Activated naive CD8-positive, alpha-beta T cell treated with anti-CD3 and anti-CD28 coated beads for 36 hours (primary cell): ENCODE data around the gene WWOX. TPM values are rescaled to one million over a fixed set of nuclear protein-coding genes. Genes with fewer than 3 reads are reported as not detected.

Source experiments
- DNase-seq: peaks from one replicate; pipeline ENCODE4 v3.0.0; 2021
- H3K27ac Mint-ChIP-seq: one replicate; pipeline ENCODE4 v1.8.0; 2022; ENCODE audit warnings: mild to moderate bottlenecking, moderate library complexity, mixed read lengths
- H3K27me3 Mint-ChIP-seq: one replicate; pipeline ENCODE4 v1.8.0; 2022; ENCODE audit warnings: mild to moderate bottlenecking, mixed read lengths
- H3K36me3 Mint-ChIP-seq: one replicate; pipeline ENCODE4 v1.8.0; 2021; ENCODE audit warnings: mild to moderate bottlenecking, mixed read lengths
- H3K4me1 Mint-ChIP-seq: one replicate; pipeline ENCODE4 v1.8.0; 2021; ENCODE audit warnings: mixed read lengths
- H3K4me3 Mint-ChIP-seq: one replicate; pipeline ENCODE4 v1.8.0; 2022; ENCODE audit warnings: mild to moderate bottlenecking, moderate library complexity, mixed read lengths
- H3K9me3 Mint-ChIP-seq: one replicate; pipeline ENCODE4 v1.8.0; 2022; ENCODE audit warnings: mixed read lengths
- total RNA-seq, 2 experiments: library from RNA; stranded (reverse); gene quantifications; one replicate each; pipeline ENCODE4 v1.2.3, GENCODE V29; 2021

WWOX gene
- total RNA-seq, 2 experiments from 2014 or later, result 20.0 to 23.9 TPM

- Mint-ChIP-seq H3K4me3 (no peak overlapping the region), H3K27ac (no peak overlapping the region), H3K4me1 (no peaks in the 10 kb centered on the region), H3K36me3 (no peaks in the 10 kb centered on the region), H3K9me3 (no peaks in the 10 kb centered on the region), H3K27me3 (no peaks in the 10 kb centered on the region)
- no peak for DNase-seq
Measured at GRCh38 chr16:78660795-78661194, 561.3 kb downstream of the WWOX start.

- Mint-ChIP-seq H3K36me3 (no peaks in the 10 kb centered on the region), H3K27ac (no peak overlapping the region), H3K9me3 (no peaks in the 10 kb centered on the region), H3K27me3 (no peaks in the 10 kb centered on the region), H3K4me1 (no peaks in the 10 kb centered on the region), H3K4me3 (no peak overlapping the region)
- no peak for DNase-seq
Measured at GRCh38 chr16:78663690-78664089, 564.2 kb downstream of the WWOX start.

GRCh38 chr16:78664811-78665772 is 565.6 kb downstream of the WWOX start:
- H3K27ac Mint-ChIP-seq, result no peak overlapping the region
- H3K27me3 Mint-ChIP-seq, result no peaks in the 10 kb centered on the region
- no peaks in the 10 kb centered on the region for H3K9me3 Mint-ChIP-seq
- H3K36me3 Mint-ChIP-seq, result no peaks in the 10 kb centered on the region
- H3K4me3 Mint-ChIP-seq, result no peak overlapping the region
- H3K4me1 Mint-ChIP-seq, result no peaks in the 10 kb centered on the region
- DNase-seq, result no peak

- no peak overlapping the region for H3K4me3 Mint-ChIP-seq
- no peaks in the 10 kb centered on the region for H3K4me1 Mint-ChIP-seq
- H3K36me3 Mint-ChIP-seq, result no peaks in the 10 kb centered on the region
- H3K27me3 Mint-ChIP-seq, result no peaks in the 10 kb centered on the region
- H3K9me3 Mint-ChIP-seq, result no peaks in the 10 kb centered on the region
- DNase-seq, result no peak
- no peak overlapping the region for H3K27ac Mint-ChIP-seq
Measured at GRCh38 chr16:78666318-78666717, 566.9 kb downstream of the WWOX start.

- DNase-seq, result no peak
- H3K27ac Mint-ChIP-seq, result no peak overlapping the region
- H3K36me3 Mint-ChIP-seq, result no peaks in the 10 kb centered on the region
- H3K4me1 Mint-ChIP-seq, result no peaks in the 10 kb centered on the region
- H3K27me3 Mint-ChIP-seq, result no peaks in the 10 kb centered on the region
- no peak overlapping the region for H3K4me3 Mint-ChIP-seq
- no peaks in the 10 kb centered on the region for H3K9me3 Mint-ChIP-seq
Measured at GRCh38 chr16:78667675-78668074, 568.2 kb downstream of the WWOX start.

- H3K27me3 Mint-ChIP-seq, result no peaks in the 10 kb centered on the region
- H3K4me3 Mint-ChIP-seq, result no peak overlapping the region
- no peak for DNase-seq
- H3K4me1 Mint-ChIP-seq, result no peaks in the 10 kb centered on the region
- H3K27ac Mint-ChIP-seq, result no peak overlapping the region
- H3K9me3 Mint-ChIP-seq, result no peaks in the 10 kb centered on the region
- no peaks in the 10 kb centered on the region for H3K36me3 Mint-ChIP-seq
Measured at GRCh38 chr16:78668393-78668792, 568.9 kb downstream of the WWOX start.

- H3K4me1 Mint-ChIP-seq, result no peaks in the 10 kb centered on the region
- H3K36me3 Mint-ChIP-seq, result no peaks in the 10 kb centered on the region
- H3K27me3 Mint-ChIP-seq, result no peaks in the 10 kb centered on the region
- H3K4me3 Mint-ChIP-seq, result no peak overlapping the region
- H3K27ac Mint-ChIP-seq, result no peak overlapping the region
- DNase-seq, result no peak
- no peaks in the 10 kb centered on the region for H3K9me3 Mint-ChIP-seq
Measured at GRCh38 chr16:78669994-78670393, 570.5 kb downstream of the WWOX start.

GRCh38 chr16:78672779-78673556 is 573.5 kb downstream of the WWOX start:
- Mint-ChIP-seq H3K4me3 (no peak overlapping the region), H3K27me3 (no peaks in the 10 kb centered on the region), H3K27ac (no peak overlapping the region), H3K9me3 (no peaks in the 10 kb centered on the region), H3K4me1 (no peaks in the 10 kb centered on the region), H3K36me3 (no peaks in the 10 kb centered on the region)
- DNase-seq, result no peak

GRCh38 chr16:78673884-78674283 is 574.4 kb downstream of the WWOX start:
- no peaks in the 10 kb centered on the region for H3K27me3 Mint-ChIP-seq
- H3K27ac Mint-ChIP-seq, result no peak overlapping the region
- no peaks in the 10 kb centered on the region for H3K9me3 Mint-ChIP-seq
- no peak overlapping the region for H3K4me3 Mint-ChIP-seq
- H3K36me3 Mint-ChIP-seq, result no peaks in the 10 kb centered on the region
- H3K4me1 Mint-ChIP-seq, result no peaks in the 10 kb centered on the region
- no peak for DNase-seq

- no peaks in the 10 kb centered on the region for H3K9me3 Mint-ChIP-seq
- H3K4me3 Mint-ChIP-seq, result no peak overlapping the region
- H3K27me3 Mint-ChIP-seq, result no peaks in the 10 kb centered on the region
- H3K4me1 Mint-ChIP-seq, result no peaks in the 10 kb centered on the region
- no peaks in the 10 kb centered on the region for H3K36me3 Mint-ChIP-seq
- no peak overlapping the region for H3K27ac Mint-ChIP-seq
- DNase-seq, result no peak
Measured at GRCh38 chr16:78675312-78675711, 575.9 kb downstream of the WWOX start.

- H3K27ac Mint-ChIP-seq, result no peak overlapping the region
Measured at GRCh38 chr16:78675951-78676792, 576.7 kb downstream of the WWOX start.

GRCh38 chr16:78677181-78677731 is 577.8 kb downstream of the WWOX start:
- no peaks in the 10 kb centered on the region for H3K36me3 Mint-ChIP-seq
- H3K4me3 Mint-ChIP-seq, result no peak overlapping the region
- no peak for DNase-seq

More at GRCh38 chr16:78675951-78676792, 576.7 kb downstream of the WWOX start:
- H3K27me3 Mint-ChIP-seq, result no peaks in the 10 kb centered on the region
- no peaks in the 10 kb centered on the region for H3K9me3 Mint-ChIP-seq
- DNase-seq, result no peak
- no peaks in the 10 kb centered on the region for H3K4me1 Mint-ChIP-seq
- H3K36me3 Mint-ChIP-seq, result no peaks in the 10 kb centered on the region
- no peak overlapping the region for H3K4me3 Mint-ChIP-seq

GRCh38 chr16:78679546-78679945 is 580.1 kb downstream of the WWOX start:
- H3K36me3 Mint-ChIP-seq, result no peaks in the 10 kb centered on the region
- no peaks in the 10 kb centered on the region for H3K27me3 Mint-ChIP-seq
- no peak overlapping the region for H3K4me3 Mint-ChIP-seq
- no peak for DNase-seq
- H3K9me3 Mint-ChIP-seq, result no peaks in the 10 kb centered on the region
- H3K4me1 Mint-ChIP-seq, result no peaks in the 10 kb centered on the region
- H3K27ac Mint-ChIP-seq, result no peak overlapping the region

More at GRCh38 chr16:78677181-78677731, 577.8 kb downstream of the WWOX start:
- Mint-ChIP-seq H3K27me3 (no peaks in the 10 kb centered on the region), H3K27ac (no peak overlapping the region), H3K4me1 (no peaks in the 10 kb centered on the region), H3K9me3 (no peaks in the 10 kb centered on the region)

GRCh38 chr16:78681743-78682142 is 582.3 kb downstream of the WWOX start:
- no peak overlapping the region for H3K27ac Mint-ChIP-seq
- peaks cover 2% of the 10 kb centered on the region for H3K4me1 Mint-ChIP-seq
- H3K27me3 Mint-ChIP-seq, result no peaks in the 10 kb centered on the region
- no peak overlapping the region for H3K4me3 Mint-ChIP-seq
- H3K36me3 Mint-ChIP-seq, result no peaks in the 10 kb centered on the region
- no peak for DNase-seq
- H3K9me3 Mint-ChIP-seq, result no peaks in the 10 kb centered on the region
